Loucy (cell line): ENCODE measurements around the gene CHCHD6.

Experiments
- H2AFZ ChIP-seq: fragments of 200-600 bp; sonication (generic); 2 replicates; pipeline ENCODE4 v1.6.0; 2016; ENCODE audit warnings: antibody characterized with exemption, mild to moderate bottlenecking, low read length, moderate library complexity
- H3F3A ChIP-seq: fragments of 200-600 bp; 2 replicates; pipeline ENCODE4 v1.6.0; 2016; ENCODE audit warnings: antibody characterized with exemption, low read depth, mild to moderate bottlenecking
- H3K27me3 ChIP-seq: fragments of 200-600 bp; sonication (generic); 2 replicates; pipeline ENCODE4 v1.6.1; 2014; ENCODE audit warnings: low read length, mild to moderate bottlenecking; ENCODE audit not compliant: insufficient read depth, poor library complexity, severe bottlenecking
- H3K36me3 ChIP-seq: fragments of 200-600 bp; sonication (generic); 2 replicates; pipeline ENCODE4 v1.6.1; 2016; ENCODE audit warnings: low read length; ENCODE audit not compliant: insufficient read depth
- H3K4me1 ChIP-seq: fragments of 200-600 bp; sonication (generic); 2 replicates; pipeline ENCODE4 v1.5.1; 2014; ENCODE audit warnings: low read length, mild to moderate bottlenecking; ENCODE audit not compliant: insufficient read depth, poor library complexity, severe bottlenecking
- H3K4me2 ChIP-seq: fragments of 200-600 bp; sonication (generic); 2 replicates; pipeline ENCODE4 v1.6.0; 2014; ENCODE audit warnings: antibody characterized with exemption, low read length, low read depth, mild to moderate bottlenecking; ENCODE audit not compliant: poor library complexity, severe bottlenecking
- H3K4me3 ChIP-seq: fragments of 200-600 bp; sonication (generic); 2 replicates; pipeline ENCODE4 v1.5.1; 2014; ENCODE audit warnings: low read length, mild to moderate bottlenecking, mixed read lengths; ENCODE audit not compliant: poor library complexity, severe bottlenecking
- H3K79me2 ChIP-seq: fragments of 200-600 bp; sonication (generic); 2 replicates; pipeline ENCODE4 v1.6.1; 2014; ENCODE audit warnings: low read length; ENCODE audit not compliant: insufficient read depth
- H3K9ac ChIP-seq: fragments of 200-600 bp; sonication (generic); 2 replicates; pipeline ENCODE4 v1.6.0; 2014; ENCODE audit warnings: mild to moderate bottlenecking, low read depth, low read length, moderate library complexity; ENCODE audit not compliant: poor library complexity, severe bottlenecking
- H3K9me2 ChIP-seq: fragments of 200-600 bp; sonication (generic); replicated peaks from 2 replicates; pipeline ENCODE4 v1.6.1; 2016; ENCODE audit warnings: low read depth, low read length, mixed read lengths
- H3K9me3 ChIP-seq: fragments of 200-600 bp; sonication (generic); 2 replicates; pipeline ENCODE4 v1.6.1; 2014; ENCODE audit warnings: mild to moderate bottlenecking, antibody characterized with exemption, low read length, low read depth; ENCODE audit not compliant: insufficient read depth
- H4K20me1 ChIP-seq: fragments of 200-600 bp; sonication (generic); 2 replicates; pipeline ENCODE4 v1.6.0; 2014; ENCODE audit warnings: antibody characterized with exemption, low read length, mild to moderate bottlenecking; ENCODE audit not compliant: insufficient read depth, poor library complexity, severe bottlenecking
- EZH2phosphoT487 ChIP-seq: fragments of 200-600 bp; IDR thresholded peaks from 2 replicates; pipeline ENCODE4 v1.6.1; 2018; ENCODE audit warnings: antibody characterized with exemption, mild to moderate bottlenecking, moderate library complexity, borderline replicate concordance
- TF ChIP-seq, protein P1 (sequence below): fragments of 200-600 bp; sonication (generic); conservative IDR thresholded peaks from 2 replicates; pipeline ENCODE4 v1.5.1; 2014; ENCODE audit warnings: mild to moderate bottlenecking, antibody characterized with exemption, low read length

Gene CHCHD6

GRCh38 chr3:126747768-126748167 lies 43.7 kb downstream of the CHCHD6 start:
- TF ChIP-seq EZH2phosphoT487 = no peak
- TF ChIP-seq, protein P1, sequence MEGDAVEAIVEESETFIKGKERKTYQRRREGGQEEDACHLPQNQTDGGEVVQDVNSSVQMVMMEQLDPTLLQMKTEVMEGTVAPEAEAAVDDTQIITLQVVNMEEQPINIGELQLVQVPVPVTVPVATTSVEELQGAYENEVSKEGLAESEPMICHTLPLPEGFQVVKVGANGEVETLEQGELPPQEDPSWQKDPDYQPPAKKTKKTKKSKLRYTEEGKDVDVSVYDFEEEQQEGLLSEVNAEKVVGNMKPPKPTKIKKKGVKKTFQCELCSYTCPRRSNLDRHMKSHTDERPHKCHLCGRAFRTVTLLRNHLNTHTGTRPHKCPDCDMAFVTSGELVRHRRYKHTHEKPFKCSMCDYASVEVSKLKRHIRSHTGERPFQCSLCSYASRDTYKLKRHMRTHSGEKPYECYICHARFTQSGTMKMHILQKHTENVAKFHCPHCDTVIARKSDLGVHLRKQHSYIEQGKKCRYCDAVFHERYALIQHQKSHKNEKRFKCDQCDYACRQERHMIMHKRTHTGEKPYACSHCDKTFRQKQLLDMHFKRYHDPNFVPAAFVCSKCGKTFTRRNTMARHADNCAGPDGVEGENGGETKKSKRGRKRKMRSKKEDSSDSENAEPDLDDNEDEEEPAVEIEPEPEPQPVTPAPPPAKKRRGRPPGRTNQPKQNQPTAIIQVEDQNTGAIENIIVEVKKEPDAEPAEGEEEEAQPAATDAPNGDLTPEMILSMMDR = no peak
- Histone ChIP-seq H3K4me3 (no peak overlapping the region), H3K9me3 (no peaks in the 10 kb centered on the region), H4K20me1 (no peaks in the 10 kb centered on the region), H3K9ac (no peak overlapping the region), H3K4me2 (no peak overlapping the region), H2AFZ (no peak overlapping the region), H3K36me3 (peaks cover 9% of the 10 kb centered on the region; the same call in 1 of the 2 replicates), H3K27me3 (no peaks in the 10 kb centered on the region), H3K79me2 (no peaks in the 10 kb centered on the region), H3K9me2 (no peaks in the 10 kb centered on the region), H3F3A (no peaks in the 10 kb centered on the region), H3K4me1 (no peaks in the 10 kb centered on the region)

GRCh38 chr3:126748701-126749546 lies 44.9 kb downstream of the CHCHD6 start:
- Histone ChIP-seq H3K4me3 (no peak overlapping the region), H3K9ac (no peak overlapping the region), H3K4me1 (no peaks in the 10 kb centered on the region), H3K36me3 (peaks cover 4% of the 10 kb centered on the region; the same call in 1 of the 2 replicates), H3K9me2 (no peaks in the 10 kb centered on the region), H4K20me1 (no peaks in the 10 kb centered on the region), H3K4me2 (no peak overlapping the region), H2AFZ (no peak overlapping the region), H3K9me3 (no peaks in the 10 kb centered on the region), H3F3A (no peaks in the 10 kb centered on the region), H3K27me3 (no peaks in the 10 kb centered on the region), H3K79me2 (no peaks in the 10 kb centered on the region)
- TF ChIP-seq, protein P1 = no peak
- no peak for TF ChIP-seq EZH2phosphoT487

- Histone ChIP-seq H3F3A (no peaks in the 10 kb centered on the region), H2AFZ (no peak overlapping the region), H3K9ac (no peak overlapping the region), H4K20me1 (no peaks in the 10 kb centered on the region), H3K4me3 (no peak overlapping the region), H3K9me2 (no peaks in the 10 kb centered on the region), H3K4me1 (no peaks in the 10 kb centered on the region), H3K9me3 (no peaks in the 10 kb centered on the region), H3K36me3 (peaks cover 4% of the 10 kb centered on the region; the same call in 1 of the 2 replicates), H3K79me2 (no peaks in the 10 kb centered on the region), H3K27me3 (no peaks in the 10 kb centered on the region), H3K4me2 (no peak overlapping the region)
- TF ChIP-seq, protein P1 = no peak
- TF ChIP-seq EZH2phosphoT487 = no peak
Observed at GRCh38 chr3:126749547-126749875, 45.5 kb downstream of the CHCHD6 start.
